Measurements from ENCODE around the gene TOR4A.
"Not testable (repeated sequence)": the region's sequence is repeated elsewhere in the genome, so short reads cannot be mapped to it uniquely, and the experiment has no call there.

Gene TOR4A

GRCh38 chr9:137315581-137316011 lies 38.1 kb downstream of the TOR4A start:
- no peak for DNase-seq

GRCh38 chr9:137316012-137316981 lies 38.8 kb downstream of the TOR4A start:
- DNase-seq = peak in 3 of 56 donors; percentile 43 to 68 (median 46)

GRCh38 chr9:137317021-137317717 lies 39.6 kb downstream of the TOR4A start:
- no peak for DNase-seq

GRCh38 chr9:137317718-137318511 lies 40.4 kb downstream of the TOR4A start:
- DNase-seq = no peak

- DNase-seq = no peak
Measured at GRCh38 chr9:137318602-137319001, 41.1 kb downstream of the TOR4A start.

- DNase-seq = peak in 35 of 56 donors; percentile 23 to 85 (median 63)
Measured at GRCh38 chr9:137319011-137319738, 41.6 kb downstream of the TOR4A start.

- DNase-seq = no peak
Measured at GRCh38 chr9:137319739-137320551, 42.4 kb downstream of the TOR4A start.

- no peak for DNase-seq
Measured at GRCh38 chr9:137320555-137321384, 43.2 kb downstream of the TOR4A start.

GRCh38 chr9:137321726-137322361 lies 44.3 kb downstream of the TOR4A start:
- no peak for DNase-seq

- no peak for DNase-seq
Measured at GRCh38 chr9:137323531-137324331, 46.2 kb downstream of the TOR4A start.

GRCh38 chr9:137325124-137325523 lies 47.6 kb downstream of the TOR4A start:
- DNase-seq = no peak

- no peak for DNase-seq
Measured at GRCh38 chr9:137325799-137326198, 48.3 kb downstream of the TOR4A start.

GRCh38 chr9:137326445-137327065 lies 49.0 kb downstream of the TOR4A start:
- no peak for DNase-seq

- DNase-seq = not testable (repeated sequence)
Measured at GRCh38 chr9:137327641-137328550, 50.4 kb downstream of the TOR4A start.

GRCh38 chr9:137329590-137329989 lies 52.1 kb downstream of the TOR4A start:
- not testable (repeated sequence) for DNase-seq

GRCh38 chr9:137330689-137331088 lies 53.2 kb downstream of the TOR4A start:
- DNase-seq = no peak

Data from nucleus accumbens (tissue), 56 donors.